ENCODE results near the gene CLCN3.

Gene CLCN3

DNA sequence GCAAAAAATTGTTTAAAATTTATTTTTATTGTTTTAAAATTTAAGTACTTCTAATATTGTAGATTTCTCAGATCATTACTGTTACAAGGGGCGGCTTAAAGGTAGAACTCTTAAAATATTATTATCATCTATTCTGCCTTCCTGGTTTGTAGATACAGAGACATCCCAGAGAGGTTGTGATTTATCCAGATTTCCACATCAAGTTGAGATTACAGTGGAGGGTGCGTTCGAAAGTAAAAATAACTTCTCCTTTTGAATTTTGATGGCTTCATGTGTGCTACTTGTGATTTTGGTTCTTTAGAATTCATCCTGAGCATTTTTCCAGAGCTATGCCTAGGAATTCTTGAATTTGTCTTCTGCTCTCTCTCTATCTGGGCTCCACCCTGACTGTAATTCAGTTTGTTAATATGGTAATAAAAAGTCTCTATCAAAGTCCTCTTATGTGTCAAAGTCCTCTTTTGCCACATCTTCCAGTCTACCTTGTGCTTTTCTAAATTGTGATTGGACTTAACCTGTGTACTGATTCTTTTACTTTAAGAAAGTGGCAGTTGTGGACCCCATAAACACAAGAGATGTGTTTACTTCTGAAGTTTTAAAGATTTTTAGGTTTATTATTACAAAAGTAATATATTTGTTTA is 37.2 kb downstream of the CLCN3 start:
- no peak overlapping the region for H3K27ac Mint-ChIP-seq
- H3K4me1 Mint-ChIP-seq, result peaks cover 9 to 32% of the 10 kb centered on the region in 2 donors
- no peaks in the 10 kb centered on the region for H3K9me3 Mint-ChIP-seq

DNA sequence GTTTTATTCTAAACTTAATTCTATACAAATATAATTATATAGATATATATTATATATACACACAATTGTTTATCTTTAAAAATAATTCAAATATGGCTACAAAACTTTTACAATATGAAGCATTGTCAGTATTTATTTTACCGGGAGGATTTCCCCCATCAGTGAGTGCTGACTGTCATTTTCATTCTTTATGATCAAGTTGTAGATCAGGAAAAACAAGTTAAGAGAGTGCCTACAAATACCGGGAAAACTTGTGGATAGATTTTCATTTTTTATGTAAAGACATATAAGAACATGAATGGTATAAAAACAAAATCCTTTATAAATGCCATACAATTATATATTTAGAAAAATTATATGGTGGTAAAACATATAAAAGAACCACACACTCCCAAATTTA is 37.8 kb downstream of the CLCN3 start:
- H3K4me1 Mint-ChIP-seq, result peaks cover 9 to 27% of the 10 kb centered on the region in 2 donors
- no peaks in the 10 kb centered on the region for H3K27me3 Mint-ChIP-seq

More for the DNA sequence above, 37.2 kb downstream of the CLCN3 start:
- no peak overlapping the region for H3K4me3 Mint-ChIP-seq
- peaks cover 13 to 22% of the 10 kb centered on the region in 2 donors for H3K36me3 Mint-ChIP-seq
- no peak for ATAC-seq (replicated peaks)
- no peak for DNase-seq
- H3K27me3 Mint-ChIP-seq, result no peaks in the 10 kb centered on the region

DNA sequence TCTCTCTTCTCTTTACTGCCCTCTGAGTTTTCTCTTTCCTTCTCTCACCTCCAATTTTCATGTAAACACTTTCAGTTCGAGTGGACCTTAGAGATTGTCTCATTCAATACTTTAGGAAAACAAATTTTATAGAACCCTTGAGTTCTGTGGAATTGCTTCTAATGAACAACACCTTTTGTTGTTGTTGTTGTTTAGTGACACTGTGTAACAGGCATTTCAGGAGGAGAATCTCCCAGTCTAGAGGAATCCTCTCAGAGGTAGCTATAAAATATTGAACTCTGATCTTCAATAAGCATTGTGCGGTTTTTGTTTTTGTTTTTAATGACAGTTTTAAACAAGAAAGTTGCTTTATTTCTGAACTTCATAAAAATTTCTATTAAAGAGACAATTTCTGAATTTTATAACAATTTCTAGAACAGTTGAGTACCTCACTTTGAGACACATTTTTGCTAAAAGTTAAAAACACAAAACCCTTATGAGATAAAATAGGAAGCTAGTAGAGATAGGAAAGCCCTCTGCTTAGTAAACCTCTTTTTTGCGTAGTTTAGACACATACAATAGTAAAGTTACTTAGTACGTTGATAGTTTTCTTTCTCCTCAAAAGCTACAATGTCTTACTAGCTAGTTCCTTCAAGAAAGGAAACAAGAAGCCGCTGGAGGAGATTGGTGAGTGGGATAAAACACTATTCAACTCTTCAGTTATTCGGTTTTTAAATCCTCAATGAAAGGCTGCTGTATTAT is 38.8 kb downstream of the CLCN3 start:
- Mint-ChIP-seq H3K4me3 (peak overlapping the region in 1 of 2 donors; percentile 41), H3K4me1 (peaks cover 11 to 21% of the 10 kb centered on the region in 2 donors), H3K36me3 (peaks cover 6 to 14% of the 10 kb centered on the region in 2 donors), H3K27me3 (no peaks in the 10 kb centered on the region), H3K27ac (peak overlapping the region; percentile 37), H3K9me3 (no peaks in the 10 kb centered on the region)
- ATAC-seq (replicated peaks) (no peak), DNase-seq (no peak)

More for the DNA sequence above, 37.8 kb downstream of the CLCN3 start:
- H3K4me3 Mint-ChIP-seq, result no peak overlapping the region
- H3K9me3 Mint-ChIP-seq, result no peaks in the 10 kb centered on the region
- peaks cover 10 to 17% of the 10 kb centered on the region in 2 donors for H3K36me3 Mint-ChIP-seq
- DNase-seq, result no peak
- no peak for ATAC-seq (replicated peaks)
- no peak overlapping the region for H3K27ac Mint-ChIP-seq

DNA sequence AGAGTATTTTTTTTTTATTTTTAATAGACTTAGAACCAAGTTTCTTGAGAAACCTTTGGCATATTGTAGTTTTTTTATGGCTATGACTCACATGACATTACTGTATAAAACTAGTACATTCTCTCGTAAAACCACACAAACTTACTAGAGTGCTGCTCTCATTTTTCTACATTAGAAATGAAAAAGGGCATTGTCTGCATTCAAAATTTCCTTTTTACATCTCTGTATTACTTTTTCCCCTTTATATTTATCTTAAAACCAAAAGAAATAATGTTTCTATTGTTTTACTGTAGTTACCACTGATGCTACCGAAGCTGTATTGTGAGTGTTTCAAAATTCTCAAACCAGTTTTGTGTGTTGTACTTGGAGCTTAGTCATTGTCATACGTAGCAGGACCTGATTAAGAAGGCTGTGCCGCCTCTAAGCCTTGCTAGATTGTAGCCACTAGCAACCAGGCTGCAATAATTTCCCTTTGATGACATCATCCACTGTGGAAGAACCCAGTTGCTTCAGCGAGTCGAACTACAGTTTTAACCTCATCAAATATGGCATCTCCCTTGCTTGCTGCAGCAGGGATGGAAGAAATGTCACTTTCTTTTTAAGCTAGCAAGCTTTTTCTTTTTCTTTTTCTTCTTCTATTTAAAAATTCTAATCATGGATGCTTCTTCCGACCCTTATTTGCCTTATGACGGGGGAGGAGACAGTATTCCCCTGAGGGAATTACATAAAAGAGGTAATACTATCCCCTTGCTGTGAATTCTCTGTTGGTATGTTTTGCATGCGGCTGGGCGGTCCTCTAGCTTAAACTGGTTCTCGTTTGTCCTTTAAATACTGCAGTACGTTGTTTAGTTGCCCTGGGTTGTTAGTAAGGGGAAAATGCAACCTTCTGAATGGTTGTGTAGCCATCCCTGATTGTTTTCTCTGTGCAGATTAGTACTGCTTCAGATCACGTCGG is 39.6 kb downstream of the CLCN3 start:
- H3K4me3 Mint-ChIP-seq, result peak overlapping the region; percentile 85 to 86
- no peaks in the 10 kb centered on the region for H3K9me3 Mint-ChIP-seq
- ATAC-seq (replicated peaks) (peak; percentile 97 to 98), DNase-seq (peak; percentile 73)
- H3K36me3 Mint-ChIP-seq, result peaks cover 4 to 12% of the 10 kb centered on the region in 2 donors
- peak overlapping the region; percentile 98 for H3K27ac Mint-ChIP-seq
- H3K27me3 Mint-ChIP-seq, result no peaks in the 10 kb centered on the region
- H3K4me1 Mint-ChIP-seq, result peaks cover 9 to 19% of the 10 kb centered on the region in 2 donors

DNA sequence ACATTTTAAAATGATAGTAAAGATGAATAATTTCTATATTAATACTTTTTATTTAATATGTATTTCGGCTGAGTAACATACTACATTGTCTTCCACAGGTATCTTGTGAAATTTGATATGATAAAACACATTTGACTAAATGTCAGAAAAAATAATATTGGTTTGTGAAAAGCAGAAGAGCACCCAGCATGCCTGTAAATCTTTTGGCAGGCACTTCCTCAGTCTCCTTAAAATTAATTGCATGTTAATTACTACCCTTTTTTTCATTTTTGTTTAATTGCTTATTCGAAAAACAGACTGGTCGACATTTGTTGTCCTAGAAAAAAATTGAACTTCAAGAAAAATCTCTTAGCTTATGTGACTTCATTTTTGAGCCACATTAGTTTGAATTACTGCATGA is 40.6 kb downstream of the CLCN3 start:
- H3K4me3 Mint-ChIP-seq, result no peak overlapping the region
- H3K4me1 Mint-ChIP-seq, result peaks cover 9 to 14% of the 10 kb centered on the region in 2 donors

DNA sequence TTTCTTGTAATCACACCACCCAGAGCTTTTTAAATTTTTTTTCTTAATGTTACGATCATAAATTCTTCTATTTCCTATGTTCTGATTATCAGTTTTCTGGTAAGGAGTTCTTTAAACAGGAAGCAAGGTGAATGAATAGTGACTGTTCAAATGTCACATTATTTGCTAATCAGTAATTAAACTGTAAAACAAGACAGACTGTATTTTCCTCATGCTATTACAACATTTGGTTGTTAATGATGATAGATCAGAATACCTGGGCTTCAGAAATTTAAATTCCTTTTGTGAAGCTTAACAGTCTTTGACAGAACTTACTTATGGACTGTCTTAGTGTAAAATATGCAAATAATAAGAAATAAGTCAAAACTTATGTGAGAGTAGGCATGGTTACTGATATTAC is 41.4 kb downstream of the CLCN3 start:
- ATAC-seq (replicated peaks), result no peak
- no peak overlapping the region for H3K27ac Mint-ChIP-seq
- DNase-seq, result no peak
- H3K4me1 Mint-ChIP-seq, result peaks cover 9 to 14% of the 10 kb centered on the region in 2 donors
- no peaks in the 10 kb centered on the region for H3K9me3 Mint-ChIP-seq
- H3K36me3 Mint-ChIP-seq, result peaks cover 8 to 19% of the 10 kb centered on the region in 2 donors
- no peak overlapping the region for H3K4me3 Mint-ChIP-seq
- H3K27me3 Mint-ChIP-seq, result no peaks in the 10 kb centered on the region

More for the DNA sequence above, 40.6 kb downstream of the CLCN3 start:
- H3K27ac Mint-ChIP-seq, result no peak overlapping the region
- no peaks in the 10 kb centered on the region for H3K27me3 Mint-ChIP-seq
- no peaks in the 10 kb centered on the region for H3K9me3 Mint-ChIP-seq
- DNase-seq (no peak), ATAC-seq (replicated peaks) (no peak)
- H3K36me3 Mint-ChIP-seq, result peaks cover 2 to 14% of the 10 kb centered on the region in 2 donors

DNA sequence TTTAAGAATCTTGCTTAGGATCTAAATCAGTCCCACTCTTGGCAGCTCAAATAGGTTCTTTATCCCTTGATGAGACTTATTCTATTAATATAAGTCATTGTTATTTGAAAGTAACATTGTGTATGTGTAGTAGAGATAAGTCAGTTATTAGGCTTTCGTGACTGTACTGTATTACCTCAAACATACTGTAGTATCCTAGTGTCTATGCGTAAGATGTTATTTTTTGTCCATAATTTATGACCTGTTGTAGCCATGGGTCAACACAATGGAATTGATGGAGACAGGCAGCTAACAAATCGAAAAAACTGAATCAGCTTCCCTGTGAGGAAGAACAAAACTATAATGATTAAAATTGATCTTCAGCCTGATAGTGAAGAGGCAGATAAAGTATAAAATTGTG is 41.8 kb downstream of the CLCN3 start:
- Mint-ChIP-seq H3K27me3 (no peaks in the 10 kb centered on the region), H3K4me1 (peaks cover 9 to 14% of the 10 kb centered on the region in 2 donors), H3K4me3 (no peak overlapping the region), H3K36me3 (peaks cover 8 to 19% of the 10 kb centered on the region in 2 donors), H3K27ac (no peak overlapping the region), H3K9me3 (no peaks in the 10 kb centered on the region)
- DNase-seq, result no peak
- no peak for ATAC-seq (replicated peaks)

DNA sequence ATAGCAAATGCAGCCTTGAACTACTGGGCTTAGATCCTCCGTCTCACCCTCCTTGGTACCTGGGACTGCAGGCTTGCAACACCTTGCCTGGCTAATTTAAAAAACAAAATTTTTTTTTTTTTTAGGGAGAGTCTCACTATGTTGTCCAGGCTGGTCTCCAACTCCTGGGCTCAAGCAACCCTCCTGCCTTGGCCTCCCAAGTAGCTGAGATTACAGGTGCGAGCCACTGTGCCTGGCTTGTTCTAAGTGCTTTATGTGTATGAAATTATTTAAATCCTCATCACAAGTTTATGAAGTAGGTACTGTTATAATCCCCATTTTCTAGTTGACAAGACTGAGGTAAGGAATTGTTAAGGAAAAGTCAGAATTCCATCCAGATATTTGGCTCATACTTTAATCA is 43.0 kb downstream of the CLCN3 start:
- no peak overlapping the region for H3K4me3 Mint-ChIP-seq
- H3K27me3 Mint-ChIP-seq, result no peaks in the 10 kb centered on the region
- no peak for ATAC-seq (replicated peaks)

DNA sequence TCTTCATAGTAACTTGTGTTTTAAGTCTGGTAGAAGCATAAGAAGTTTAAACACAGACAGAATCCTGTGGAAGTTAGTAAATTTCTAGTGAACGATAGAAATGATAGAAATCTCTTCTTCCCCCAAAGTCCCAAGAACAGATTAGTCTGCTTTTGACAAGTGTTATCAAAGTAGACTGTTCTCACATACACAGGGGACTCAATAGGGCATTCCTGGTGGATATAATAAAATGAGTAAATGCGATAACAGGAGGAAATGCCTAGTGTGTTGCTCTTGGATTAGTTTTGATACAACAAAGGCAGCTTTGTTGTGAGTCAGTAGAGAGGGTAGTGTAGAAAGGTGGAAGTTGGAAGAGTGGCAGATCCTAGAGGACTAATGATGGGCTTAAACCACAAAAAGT is 43.5 kb downstream of the CLCN3 start:
- Mint-ChIP-seq H3K27me3 (no peaks in the 10 kb centered on the region), H3K36me3 (peaks cover 8 to 32% of the 10 kb centered on the region in 2 donors), H3K4me1 (peaks cover 8 to 9% of the 10 kb centered on the region in 2 donors), H3K27ac (no peak overlapping the region), H3K9me3 (no peaks in the 10 kb centered on the region), H3K4me3 (no peak overlapping the region)
- no peak for DNase-seq
- no peak for ATAC-seq (replicated peaks)

More for the DNA sequence above, 43.0 kb downstream of the CLCN3 start:
- Mint-ChIP-seq H3K9me3 (no peaks in the 10 kb centered on the region), H3K36me3 (peaks cover 8 to 29% of the 10 kb centered on the region in 2 donors), H3K27ac (no peak overlapping the region), H3K4me1 (peaks cover 9% of the 10 kb centered on the region in 2 donors)
- no peak for DNase-seq

DNA sequence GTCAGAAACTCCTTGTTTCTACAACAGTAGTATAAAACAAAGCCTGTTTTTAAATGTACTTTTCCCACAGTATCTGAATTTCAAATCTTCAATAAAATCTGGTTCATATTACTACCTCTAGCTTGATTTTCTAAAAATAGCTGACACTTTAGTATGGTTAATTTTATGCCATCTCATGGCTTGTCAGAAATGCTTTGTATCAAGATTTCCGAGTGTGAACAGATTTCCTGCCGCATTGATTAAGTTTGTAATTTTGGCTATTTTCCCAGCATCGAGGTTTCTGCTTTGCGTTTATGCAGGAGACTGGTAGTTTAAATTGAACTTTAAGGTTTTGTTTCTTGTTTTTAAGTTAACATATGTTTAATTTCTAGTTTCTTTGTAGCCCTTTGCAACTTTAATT is 44.2 kb downstream of the CLCN3 start:
- H3K4me1 Mint-ChIP-seq, result peaks cover 7 to 9% of the 10 kb centered on the region in 2 donors
- H3K4me3 Mint-ChIP-seq, result no peak overlapping the region
- no peak overlapping the region for H3K27ac Mint-ChIP-seq
- DNase-seq, result no peak
- no peaks in the 10 kb centered on the region for H3K9me3 Mint-ChIP-seq
- ATAC-seq (replicated peaks), result no peak
- no peaks in the 10 kb centered on the region for H3K27me3 Mint-ChIP-seq
- H3K36me3 Mint-ChIP-seq, result peaks cover 10 to 36% of the 10 kb centered on the region in 2 donors

DNA sequence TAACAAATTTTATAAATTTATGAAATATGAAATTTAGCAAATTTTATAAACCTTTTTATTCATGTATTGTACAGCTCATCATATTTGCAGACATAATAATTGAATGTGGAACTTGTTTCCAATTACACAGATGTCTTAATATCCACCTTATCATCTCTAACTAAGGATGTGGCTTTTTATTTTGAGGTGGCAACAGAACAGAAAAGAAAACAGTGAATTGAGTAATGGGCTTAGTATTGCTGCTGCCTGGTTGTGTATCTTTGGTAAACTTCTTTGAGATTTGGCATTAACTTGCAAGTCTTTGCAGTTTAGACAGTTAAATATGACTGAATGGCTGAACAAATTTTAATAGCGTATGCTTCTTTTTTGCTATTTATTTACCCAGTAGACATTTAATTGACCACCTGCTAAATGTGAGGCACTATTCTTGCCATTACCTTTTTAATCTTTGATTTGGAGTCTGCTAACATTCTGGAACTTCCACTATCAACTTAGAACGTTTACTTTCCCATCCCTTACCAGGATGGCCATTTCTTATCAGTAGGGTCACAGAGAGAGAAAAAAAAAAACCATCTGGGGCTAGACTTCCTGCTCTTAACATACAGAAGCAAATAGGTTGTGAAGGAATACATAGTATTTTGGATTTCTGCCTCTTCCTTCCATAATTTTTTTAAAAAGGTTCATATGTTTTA is 44.8 kb downstream of the CLCN3 start:
- Mint-ChIP-seq H3K4me3 (no peak overlapping the region), H3K27me3 (no peaks in the 10 kb centered on the region), H3K27ac (no peak overlapping the region), H3K36me3 (peaks cover 13 to 38% of the 10 kb centered on the region in 2 donors), H3K4me1 (peaks cover 4 to 5% of the 10 kb centered on the region in 2 donors), H3K9me3 (no peaks in the 10 kb centered on the region)
- ATAC-seq (replicated peaks), result no peak
- no peak for DNase-seq

DNA sequence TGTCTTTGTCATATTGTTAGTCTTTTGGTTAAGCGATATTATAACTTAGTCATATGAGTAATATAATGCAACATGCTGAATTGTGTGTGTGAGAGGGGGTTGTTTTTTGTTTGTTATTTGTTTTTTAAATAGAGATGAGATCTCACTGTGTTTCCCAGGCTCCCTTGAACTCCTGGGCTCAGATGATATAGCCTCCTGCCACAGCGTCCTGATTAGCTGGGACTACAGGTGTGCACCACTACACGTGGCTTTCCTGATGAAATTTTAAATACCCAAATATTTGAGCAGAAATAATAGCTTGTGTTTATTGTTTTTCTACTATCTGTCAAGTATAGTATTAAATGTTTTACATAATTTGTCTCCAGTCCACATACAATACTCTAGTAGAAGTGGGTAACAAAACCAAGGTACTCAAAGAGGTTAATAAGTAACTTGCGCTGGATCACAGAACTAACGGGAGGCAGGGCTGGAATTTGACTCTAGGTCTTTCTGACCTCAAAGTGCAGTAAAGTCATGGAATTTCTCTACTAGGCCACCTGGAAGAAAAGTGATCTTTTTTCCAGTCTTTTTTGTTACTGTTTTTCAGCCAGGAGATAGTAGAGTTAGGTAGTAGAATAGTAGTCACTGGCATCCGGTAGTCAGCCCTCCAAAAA is 47.8 kb downstream of the CLCN3 start:
- ATAC-seq (replicated peaks), result no peak
- Mint-ChIP-seq H3K36me3 (peaks cover 19 to 52% of the 10 kb centered on the region in 2 donors), H3K27me3 (no peaks in the 10 kb centered on the region), H3K9me3 (peaks cover 0 to 2% of the 10 kb centered on the region in 2 donors), H3K4me1 (peaks cover 0 to 7% of the 10 kb centered on the region in 2 donors), H3K27ac (no peak overlapping the region), H3K4me3 (no peak overlapping the region)
- no peak for DNase-seq

DNA sequence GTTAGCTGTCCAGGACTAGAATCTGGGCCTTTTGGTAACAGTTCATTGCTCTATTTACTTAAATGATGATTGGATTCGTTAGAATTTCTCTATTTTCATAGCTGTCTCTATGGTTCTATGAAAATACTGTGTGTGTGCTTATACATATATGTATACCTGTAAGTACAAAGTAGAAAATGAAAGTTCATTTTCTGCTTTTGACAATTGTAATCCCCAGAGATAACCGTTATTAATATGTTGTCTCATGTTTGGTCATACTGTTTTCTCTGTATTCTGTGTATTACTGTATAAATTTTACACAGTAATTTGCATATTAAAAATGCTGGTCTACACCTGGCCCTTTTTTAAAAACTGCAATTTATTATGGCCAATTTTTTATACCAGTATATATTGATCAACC is 55.4 kb downstream of the CLCN3 start:
- DNase-seq, result no peak
- Mint-ChIP-seq H3K27me3 (no peaks in the 10 kb centered on the region), H3K4me3 (no peak overlapping the region), H3K27ac (no peak overlapping the region), H3K36me3 (peaks cover 16 to 30% of the 10 kb centered on the region in 2 donors), H3K9me3 (peaks cover 0 to 5% of the 10 kb centered on the region in 2 donors), H3K4me1 (peaks cover 3 to 5% of the 10 kb centered on the region in 2 donors)
- peak in 1 of 2 donors; percentile 12 for ATAC-seq (replicated peaks)
